GM23338 (cell line): ENCODE measurements around the gene DRC1. TPM values are rescaled to one million over a fixed set of nuclear protein-coding genes. Genes with fewer than 3 reads are reported as not detected.

Experiments
- ATAC-seq: fragments of 200-7000 bp; cut with Tn5 transposase; 3 replicates; pipeline ENCODE4 v1.9.1; 2020
- DNase-seq: peaks from one replicate; pipeline ENCODE4 v3.0.0-alpha.2; 2015; ENCODE audit warnings: low spot score
- H2AFZ ChIP-seq: fragments of 200-600 bp; sonication (generic); 2 replicates; pipeline ENCODE4 v1.8.0; 2016; ENCODE audit warnings: antibody characterized with exemption, mild to moderate bottlenecking, moderate library complexity
- H3F3A ChIP-seq: fragments of 200-600 bp; sonication (generic); replicated peaks from 2 replicates; pipeline ENCODE4 v1.8.0; 2017; ENCODE audit warnings: antibody characterized with exemption, mixed run types, low read depth
- H3K27ac ChIP-seq: fragments of 200-600 bp; sonication (generic); 2 replicates; pipeline ENCODE4 v1.6.1; 2016; ENCODE audit warnings: low read depth
- H3K27me3 ChIP-seq: fragments of 200-600 bp; sonication (generic); 2 replicates; pipeline ENCODE4 v1.8.0; 2016; ENCODE audit warnings: mild to moderate bottlenecking, mixed run types, moderate library complexity; ENCODE audit not compliant: insufficient read depth
- H3K36me3 ChIP-seq: fragments of 200-600 bp; sonication (generic); 2 replicates; pipeline ENCODE4 v1.8.0; 2016; ENCODE audit warnings: mild to moderate bottlenecking; ENCODE audit not compliant: insufficient read depth
- H3K4me1 ChIP-seq: fragments of 200-600 bp; sonication (generic); 2 replicates; pipeline ENCODE4 v1.8.0; 2016; ENCODE audit warnings: mild to moderate bottlenecking, moderate library complexity; ENCODE audit not compliant: insufficient read depth
- H3K4me2 ChIP-seq: fragments of 200-600 bp; sonication (generic); 2 replicates; pipeline ENCODE4 v1.7.1; 2017; ENCODE audit warnings: mixed run types
- H3K4me3 ChIP-seq: fragments of 200-600 bp; sonication (generic); 2 replicates; pipeline ENCODE4 v1.6.1; 2016; ENCODE audit warnings: mixed run types
- H3K79me2 ChIP-seq: fragments of 200-600 bp; sonication (generic); replicated peaks from 2 replicates; pipeline ENCODE4 v1.8.0; 2017; ENCODE audit warnings: mild to moderate bottlenecking; ENCODE audit not compliant: insufficient read depth
- H3K9me2 ChIP-seq: fragments of 200-600 bp; sonication (generic); 2 replicates; pipeline ENCODE4 v1.8.0; 2017; ENCODE audit not compliant: insufficient read depth
- H4K20me1 ChIP-seq: fragments of 200-600 bp; sonication (generic); replicated peaks from 2 replicates; pipeline ENCODE4 v1.8.0; 2017; ENCODE audit warnings: mild to moderate bottlenecking; ENCODE audit not compliant: insufficient read depth
- H3K27ac Mint-ChIP-seq: 2 replicates; pipeline ENCODE4 v1.8.0; 2020; ENCODE audit warnings: inconsistent platforms, mild to moderate bottlenecking, moderate library complexity, mixed read lengths
- H3K27me3 Mint-ChIP-seq: 3 replicates; pipeline ENCODE4 v1.8.0; 2022; ENCODE audit warnings: low read depth, mild to moderate bottlenecking, moderate library complexity, mixed read lengths, inconsistent platforms; ENCODE audit not compliant: insufficient read depth, poor library complexity
- H3K36me3 Mint-ChIP-seq: 3 replicates; pipeline ENCODE4 v1.8.0; 2021; ENCODE audit warnings: low read depth, mild to moderate bottlenecking, inconsistent platforms, moderate library complexity, mixed read lengths
- H3K4me1 Mint-ChIP-seq: 3 replicates; pipeline ENCODE4 v1.8.0; 2020; ENCODE audit warnings: mild to moderate bottlenecking, inconsistent platforms, mixed read lengths
- H3K4me3 Mint-ChIP-seq: 3 replicates; pipeline ENCODE4 v1.8.0; 2021; ENCODE audit warnings: moderate library complexity, mild to moderate bottlenecking, inconsistent platforms, mixed read lengths
- H3K9me3 Mint-ChIP-seq: 3 replicates; pipeline ENCODE4 v1.8.0; 2020; ENCODE audit warnings: moderate library complexity, mild to moderate bottlenecking, inconsistent platforms, mixed read lengths
- CREB1 ChIP-seq: fragments of 250-450 bp; sonication (Bioruptor Pico); IDR thresholded peaks from 2 replicates; pipeline ENCODE4 v1.5.0; 2020; ENCODE audit warnings: low read depth, mild to moderate bottlenecking, moderate library complexity
- CTCF ChIP-seq, 2 experiments: fragments of 200-600 bp in 1 of 2; sonication (generic) in 1 of 2; conservative IDR thresholded peaks; 2 replicates each; pipeline versions ENCODE4 v1.5.1 to v1.6.1; 2016 to 2017; ENCODE audit warnings: antibody characterized with exemption in 2 of 2, low read depth in 2 of 2, mild to moderate bottlenecking in 2 of 2, moderate library complexity in 1 of 2
- EZH2 ChIP-seq: fragments of 200-600 bp; sonication (generic); IDR thresholded peaks from one replicate; pipeline ENCODE4 v1.8.0; 2017; ENCODE audit warnings: antibody characterized with exemption, mild to moderate bottlenecking, low read depth; ENCODE audit not compliant: unreplicated experiment
- ZNF331 ChIP-seq: fragments of 250-450 bp; sonication (Bioruptor Pico); IDR thresholded peaks from 2 replicates; pipeline ENCODE4 v1.5.0; 2020; ENCODE audit warnings: low read depth, mild to moderate bottlenecking, moderate library complexity
- ZNF462 ChIP-seq: fragments of 250-450 bp; sonication (Bioruptor Pico); IDR thresholded peaks from 2 replicates; pipeline ENCODE4 v1.5.0; 2020; ENCODE audit warnings: mild to moderate bottlenecking, moderate library complexity
- polyA plus RNA-seq: library from polyadenylated mRNA; unstranded; fragments of >200 nt; fragmentation: Nextera tagmentation; extraction: Ambion mirVana; gene quantifications from 2 replicates; pipeline ENCODE4 v1.2.1, GENCODE V29; 2016
- total RNA-seq: library from RNA; depleted of rRNA; stranded (reverse); fragments of >200 nt; shearing (Covaris generic); gene quantifications from 2 replicates; pipeline ENCODE4 v1.2.3, GENCODE V29; 2014

DRC1 gene
- total and polyA plus RNA-seq, 2 experiments from 2014 or later: 0.45 TPM; not detected in 1

GRCh38 chr2:26462100-26462499 lies 60.4 kb downstream of the DRC1 start:
- Histone ChIP-seq H3K27me3 (no peaks in the 10 kb centered on the region), H3F3A (no peaks in the 10 kb centered on the region), H4K20me1 (no peaks in the 10 kb centered on the region), H3K27ac (no peak overlapping the region), H3K36me3 (no peaks in the 10 kb centered on the region), H3K4me1 (no peaks in the 10 kb centered on the region), H3K4me2 (no peak overlapping the region), H3K4me3 (no peak overlapping the region), H3K79me2 (no peaks in the 10 kb centered on the region), H2AFZ (no peak overlapping the region), H3K9me2 (no peaks in the 10 kb centered on the region)
- DNase-seq (no peak), ATAC-seq (no peak)
- H3K9me3 Mint-ChIP-seq: no peaks in the 10 kb centered on the region; the same call in 2 of the 3 replicates
- H3K27ac Mint-ChIP-seq: peak overlapping the region; percentile 90; the same call in 1 of the 2 replicates
- no peaks in the 10 kb centered on the region for H3K36me3 Mint-ChIP-seq
- H3K4me1 Mint-ChIP-seq: peaks cover 19% of the 10 kb centered on the region
- no peak for TF ChIP-seq ZNF331 (CRISPR knock-in tag)
- no peak overlapping the region for H3K4me3 Mint-ChIP-seq
- peaks cover 14% of the 10 kb centered on the region for H3K27me3 Mint-ChIP-seq

GRCh38 chr2:26462511-26463243 lies 61.0 kb downstream of the DRC1 start:
- Histone ChIP-seq H3K27ac (no peak overlapping the region), H3F3A (no peaks in the 10 kb centered on the region), H3K79me2 (no peaks in the 10 kb centered on the region), H2AFZ (no peak overlapping the region), H4K20me1 (no peaks in the 10 kb centered on the region), H3K4me1 (no peaks in the 10 kb centered on the region), H3K36me3 (no peaks in the 10 kb centered on the region), H3K27me3 (no peaks in the 10 kb centered on the region), H3K4me3 (no peak overlapping the region), H3K4me2 (no peak overlapping the region), H3K9me2 (no peaks in the 10 kb centered on the region)
- ATAC-seq: peak; percentile 70
- Mint-ChIP-seq H3K36me3 (no peaks in the 10 kb centered on the region), H3K27ac (peak overlapping the region; percentile 90), H3K27me3 (peaks cover 14% of the 10 kb centered on the region), H3K9me3 (no peaks in the 10 kb centered on the region; the same call in 2 of the 3 replicates), H3K4me1 (peaks cover 19% of the 10 kb centered on the region), H3K4me3 (no peak overlapping the region; the same call in 2 of the 3 replicates)
- DNase-seq: peak; percentile 77
- no peak for TF ChIP-seq CREB1 (CRISPR knock-in tag)
- peak; percentile 74 to 80 for TF ChIP-seq CTCF (conservative IDR thresholded peaks at IDR 0.05; ENCODE audit: low read depth in 2 of 2)

GRCh38 chr2:26463244-26464192 lies 61.8 kb downstream of the DRC1 start:
- H3F3A ChIP-seq: no peaks in the 10 kb centered on the region
- H3K79me2 ChIP-seq: no peaks in the 10 kb centered on the region
- Mint-ChIP-seq H3K9me3 (no peaks in the 10 kb centered on the region; the same call in 2 of the 3 replicates), H3K27ac (no peak overlapping the region; the same call in none of the 2 replicates), H3K27me3 (peaks cover 16% of the 10 kb centered on the region), H3K4me1 (peaks cover 18% of the 10 kb centered on the region), H3K4me3 (no peak overlapping the region; the same call in 2 of the 3 replicates), H3K36me3 (no peaks in the 10 kb centered on the region)
- no peaks in the 10 kb centered on the region for H3K27me3 ChIP-seq
- no peaks in the 10 kb centered on the region for H3K9me2 ChIP-seq
- H3K4me1 ChIP-seq: no peaks in the 10 kb centered on the region
- H3K4me2 ChIP-seq: no peak overlapping the region
- ATAC-seq (peak; percentile 57), DNase-seq (peak; percentile 71)
- no peaks in the 10 kb centered on the region for H3K36me3 ChIP-seq
- no peak overlapping the region for H2AFZ ChIP-seq
- H4K20me1 ChIP-seq: no peaks in the 10 kb centered on the region; the same call in 1 of the 2 replicates
- no peak overlapping the region for H3K27ac ChIP-seq
- no peak overlapping the region for H3K4me3 ChIP-seq
- TF ChIP-seq EZH2 (no peak), ZNF462 (CRISPR knock-in tag) (no peak)
